ENCODE data around the gene DLGAP1. TPM values are rescaled to one million over a fixed set of nuclear protein-coding genes. Genes with fewer than 3 reads are reported as not detected.

The DLGAP1 gene
- total and polyA plus RNA-seq, 7 donors = 0.13 to 2.6 (median 1.3) TPM; not detected in 1

DNA sequence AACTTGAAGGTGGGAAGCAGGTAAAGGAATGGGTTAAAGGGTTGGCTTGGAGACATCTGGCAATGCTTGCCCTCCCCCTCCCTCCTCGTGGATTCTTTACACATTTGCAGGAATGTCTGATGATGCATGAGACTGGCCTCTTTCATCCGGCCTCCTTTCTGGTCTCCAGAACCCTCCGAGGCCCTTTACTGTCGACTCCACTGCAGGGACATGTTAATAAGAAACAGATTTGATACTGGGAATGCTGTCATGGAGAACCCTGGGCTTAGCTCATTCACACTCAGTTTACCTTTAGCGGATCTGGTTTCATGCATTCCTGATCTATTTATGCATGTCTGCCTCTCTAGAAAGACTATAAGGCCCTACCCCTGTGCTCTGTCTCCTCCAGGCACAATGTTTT lies 766.4 kb downstream of the DLGAP1 start:
- WGBS, 2 donors = 61 to 67% methylated on average over 5 of the region's 5 CpGs
- TF ChIP-seq POLR2AphosphoS5 (IDR thresholded peaks at IDR 0.05) (no peak), POLR2A (IDR thresholded peaks at IDR 0.05) (no peak), EP300 (IDR thresholded peaks at IDR 0.05) (no peak)
- TF ChIP-seq, protein P1, sequence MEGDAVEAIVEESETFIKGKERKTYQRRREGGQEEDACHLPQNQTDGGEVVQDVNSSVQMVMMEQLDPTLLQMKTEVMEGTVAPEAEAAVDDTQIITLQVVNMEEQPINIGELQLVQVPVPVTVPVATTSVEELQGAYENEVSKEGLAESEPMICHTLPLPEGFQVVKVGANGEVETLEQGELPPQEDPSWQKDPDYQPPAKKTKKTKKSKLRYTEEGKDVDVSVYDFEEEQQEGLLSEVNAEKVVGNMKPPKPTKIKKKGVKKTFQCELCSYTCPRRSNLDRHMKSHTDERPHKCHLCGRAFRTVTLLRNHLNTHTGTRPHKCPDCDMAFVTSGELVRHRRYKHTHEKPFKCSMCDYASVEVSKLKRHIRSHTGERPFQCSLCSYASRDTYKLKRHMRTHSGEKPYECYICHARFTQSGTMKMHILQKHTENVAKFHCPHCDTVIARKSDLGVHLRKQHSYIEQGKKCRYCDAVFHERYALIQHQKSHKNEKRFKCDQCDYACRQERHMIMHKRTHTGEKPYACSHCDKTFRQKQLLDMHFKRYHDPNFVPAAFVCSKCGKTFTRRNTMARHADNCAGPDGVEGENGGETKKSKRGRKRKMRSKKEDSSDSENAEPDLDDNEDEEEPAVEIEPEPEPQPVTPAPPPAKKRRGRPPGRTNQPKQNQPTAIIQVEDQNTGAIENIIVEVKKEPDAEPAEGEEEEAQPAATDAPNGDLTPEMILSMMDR (IDR thresholded peaks at IDR 0.05) = no peak
- H3K4me3 ChIP-seq = no peak overlapping the region
- no peaks in the 10 kb centered on the region for H3K9me3 ChIP-seq
- H3K36me3 ChIP-seq = no peaks in the 10 kb centered on the region
- H3K4me1 ChIP-seq = no peaks in the 10 kb centered on the region
- no peak overlapping the region for H3K27ac ChIP-seq
- no peaks in the 10 kb centered on the region for H3K27me3 ChIP-seq
- intact Hi-C loops (cut with DNase I) = no loop called here
- DNase-seq = no peak

DNA sequence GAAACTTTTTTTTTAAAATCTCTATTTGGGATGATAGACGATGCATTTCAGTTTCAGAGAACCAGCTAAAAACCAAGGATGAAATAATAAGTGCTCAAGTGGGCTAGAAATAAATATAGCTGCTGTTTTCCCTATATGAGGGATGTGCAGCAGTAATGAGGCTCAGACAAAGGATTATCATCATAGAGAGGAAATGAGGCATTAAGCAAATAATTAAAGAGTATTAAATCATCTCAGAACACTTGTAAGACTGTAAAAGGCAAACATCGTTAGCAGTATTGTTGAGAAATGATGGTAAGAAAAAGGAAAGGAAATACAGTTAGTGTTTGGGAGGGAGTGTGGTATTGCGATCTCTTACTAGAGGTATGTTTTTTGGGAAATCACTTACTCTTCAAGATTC lies 771.6 kb downstream of the DLGAP1 start:
- no peak overlapping the region for H3K4me3 ChIP-seq
- no peaks in the 10 kb centered on the region for H3K27me3 ChIP-seq
- TF ChIP-seq, protein P1 (IDR thresholded peaks at IDR 0.05) = no peak
- TF ChIP-seq EP300 (IDR thresholded peaks at IDR 0.05) (no peak), POLR2A (IDR thresholded peaks at IDR 0.05) (no peak), POLR2AphosphoS5 (IDR thresholded peaks at IDR 0.05) (no peak)
- H3K27ac ChIP-seq = no peak overlapping the region
- intact Hi-C loops (cut with DNase I) = no loop called here
- DNase-seq = no peak
- no peaks in the 10 kb centered on the region for H3K4me1 ChIP-seq
- 82% methylated on average over 3 of the region's 3 CpGs for WGBS, 2 donors
- no peaks in the 10 kb centered on the region for H3K9me3 ChIP-seq
- no peaks in the 10 kb centered on the region for H3K36me3 ChIP-seq

GRCh38 chr18:3682061-3682460 lies 773.0 kb downstream of the DLGAP1 start:
- no peak overlapping the region for H3K4me3 ChIP-seq
- H3K27ac ChIP-seq = no peak overlapping the region
- intact Hi-C loops (cut with DNase I) = no loop called here
- no peak for DNase-seq
- H3K36me3 ChIP-seq = no peaks in the 10 kb centered on the region
- no peaks in the 10 kb centered on the region for H3K9me3 ChIP-seq
- H3K4me1 ChIP-seq = no peaks in the 10 kb centered on the region
- H3K27me3 ChIP-seq = no peaks in the 10 kb centered on the region
- TF ChIP-seq, protein P1 (IDR thresholded peaks at IDR 0.05) = no peak
- no peak for TF ChIP-seq POLR2AphosphoS5 (IDR thresholded peaks at IDR 0.05)
- TF ChIP-seq POLR2A (IDR thresholded peaks at IDR 0.05) = no peak
- no peak for TF ChIP-seq EP300 (IDR thresholded peaks at IDR 0.05)
- WGBS, 2 donors = 96 to 98% methylated on average over 3 of the region's 3 CpGs

DNA sequence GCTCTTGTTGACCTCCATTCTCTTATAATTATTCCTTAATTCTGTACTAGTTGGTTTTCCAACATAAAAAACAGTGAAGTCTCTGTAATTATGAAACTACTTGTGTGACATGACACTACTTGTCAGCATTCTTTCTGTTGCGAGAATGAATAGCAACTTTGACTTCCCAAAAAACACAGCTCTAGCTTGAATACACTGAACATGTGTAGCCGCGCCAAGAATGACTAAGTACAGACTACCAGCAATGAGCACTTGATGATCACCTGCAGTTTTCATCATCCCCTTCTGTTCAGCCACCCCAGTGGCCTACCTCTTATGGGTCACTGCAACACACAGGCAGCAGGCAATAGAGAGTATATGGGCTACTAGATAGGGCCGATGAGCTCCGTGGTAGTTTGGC lies 775.9 kb downstream of the DLGAP1 start:
- Histone ChIP-seq H3K4me3 (no peak overlapping the region), H3K27ac (no peak overlapping the region), H3K36me3 (no peaks in the 10 kb centered on the region), H3K9me3 (no peaks in the 10 kb centered on the region), H3K4me1 (no peaks in the 10 kb centered on the region), H3K27me3 (no peaks in the 10 kb centered on the region)
- DNase-seq = no peak
- TF ChIP-seq, protein P1 (IDR thresholded peaks at IDR 0.05) = no peak
- no peak for TF ChIP-seq POLR2AphosphoS5 (IDR thresholded peaks at IDR 0.05)
- TF ChIP-seq EP300 (IDR thresholded peaks at IDR 0.05) = no peak
- no peak for TF ChIP-seq POLR2A (IDR thresholded peaks at IDR 0.05)
- intact Hi-C loops (cut with DNase I) = no loop called here
- WGBS, 2 donors = 91 to 93% methylated on average over 5 of the region's 5 CpGs

DNA sequence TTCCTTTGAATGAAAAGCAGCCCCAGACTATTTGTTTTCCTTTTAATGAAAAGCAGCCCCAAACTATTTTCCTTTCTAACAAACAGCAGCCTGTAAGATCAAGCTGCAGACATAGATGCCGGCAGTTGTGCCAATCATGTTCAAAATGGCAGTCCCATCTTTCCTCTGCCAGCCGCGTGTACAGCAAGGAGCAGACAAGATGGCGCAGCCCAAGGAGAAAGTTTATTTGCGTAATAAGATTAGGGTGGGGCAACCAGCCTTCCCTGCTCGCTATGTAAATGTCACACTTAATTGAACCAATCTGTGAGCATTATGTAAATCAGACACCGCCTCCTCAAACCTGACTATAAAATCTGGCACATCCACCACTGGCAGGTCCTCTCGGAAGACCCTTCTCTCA lies 779.1 kb downstream of the DLGAP1 start:
- Histone ChIP-seq H3K4me3 (no peak overlapping the region), H3K27ac (no peak overlapping the region), H3K4me1 (no peaks in the 10 kb centered on the region), H3K9me3 (no peaks in the 10 kb centered on the region), H3K36me3 (no peaks in the 10 kb centered on the region), H3K27me3 (no peaks in the 10 kb centered on the region)
- intact Hi-C loops (cut with DNase I) = no loop called here
- no peak for DNase-seq
- TF ChIP-seq POLR2A (IDR thresholded peaks at IDR 0.05) (no peak), POLR2AphosphoS5 (IDR thresholded peaks at IDR 0.05) (no peak), EP300 (IDR thresholded peaks at IDR 0.05) (no peak)
- TF ChIP-seq, protein P1 (IDR thresholded peaks at IDR 0.05) = no peak
- 96 to 97% methylated on average over 8 of the region's 8 CpGs for WGBS, 2 donors
